Activated T-helper 2 cell treated with anti-CD3 and anti-CD28 coated beads, Interferon-gamma antibody, Interleukin-2, Interleukin-4, amounts not matched to agents 10 μg/mL and 5 μg/mL and 100 μg/mL, durations not matched to agents 14 hours and 24 hours and 36 hours (primary cell): ENCODE results near the gene GABPB2. TPM values are rescaled to one million over a fixed set of nuclear protein-coding genes. Genes with fewer than 3 reads are reported as not detected.

ENCODE experiments used
- DNase-seq: peaks from one replicate; pipeline ENCODE4 v3.0.0; 2021; ENCODE audit warnings: low spot score
- H3K27ac Mint-ChIP-seq: one replicate; pipeline ENCODE4 v1.8.0; 2021; ENCODE audit warnings: mixed read lengths
- H3K27me3 Mint-ChIP-seq: one replicate; pipeline ENCODE4 v1.8.0; 2021; ENCODE audit warnings: low read depth, mixed read lengths
- H3K36me3 Mint-ChIP-seq: one replicate; pipeline ENCODE4 v1.8.0; 2021; ENCODE audit warnings: low read depth, mixed read lengths
- H3K4me1 Mint-ChIP-seq: one replicate; pipeline ENCODE4 v1.8.0; 2021; ENCODE audit warnings: low read depth, mixed read lengths
- H3K4me3 Mint-ChIP-seq: one replicate; pipeline ENCODE4 v1.8.0; 2021; ENCODE audit warnings: low read depth, mild to moderate bottlenecking, moderate library complexity, mixed read lengths
- H3K9me3 Mint-ChIP-seq: one replicate; pipeline ENCODE4 v1.8.0; 2021; ENCODE audit warnings: mixed read lengths
- intact Hi-C: fragments of 100-400 bp; cut with micrococcal nuclease; formaldehyde crosslinking; loops from one replicate; pipeline ENCODE4 v1.15.1; 2023
- total RNA-seq: library from RNA; stranded (reverse); gene quantifications from 2 replicates; pipeline ENCODE4 v1.2.3, GENCODE V29; 2022

The GABPB2 gene
- total RNA-seq, 1 donor from 2014 or later = 14.4 TPM

DNA sequence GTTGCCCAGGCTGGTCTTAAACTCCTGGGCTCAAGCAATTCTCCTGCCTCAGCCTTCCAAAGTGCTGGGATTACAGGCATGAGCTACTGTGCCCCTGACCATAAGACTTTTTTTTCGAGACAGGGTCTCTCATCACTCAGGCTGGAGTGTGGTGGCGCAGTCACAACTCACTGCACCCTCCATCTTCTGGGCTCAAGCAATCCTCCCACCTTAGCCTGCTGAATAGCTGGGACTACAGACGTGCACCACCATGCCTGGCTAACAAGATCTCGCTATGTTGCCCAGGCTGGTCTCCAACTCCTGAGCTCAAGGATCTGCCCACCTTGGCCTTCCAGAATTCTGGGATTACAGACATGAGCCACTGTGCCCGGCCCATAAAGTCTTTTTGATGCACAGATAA lies 21.1 kb upstream of the GABPB2 start:
- Mint-ChIP-seq H3K4me3 (no peak overlapping the region), H3K27ac (peak overlapping the region; percentile 26), H3K4me1 (peaks cover 15% of the 10 kb centered on the region), H3K36me3 (peaks cover 47% of the 10 kb centered on the region), H3K9me3 (no peaks in the 10 kb centered on the region), H3K27me3 (no peaks in the 10 kb centered on the region)
- DNase-seq = no peak
- intact Hi-C loops = no loop called here

DNA sequence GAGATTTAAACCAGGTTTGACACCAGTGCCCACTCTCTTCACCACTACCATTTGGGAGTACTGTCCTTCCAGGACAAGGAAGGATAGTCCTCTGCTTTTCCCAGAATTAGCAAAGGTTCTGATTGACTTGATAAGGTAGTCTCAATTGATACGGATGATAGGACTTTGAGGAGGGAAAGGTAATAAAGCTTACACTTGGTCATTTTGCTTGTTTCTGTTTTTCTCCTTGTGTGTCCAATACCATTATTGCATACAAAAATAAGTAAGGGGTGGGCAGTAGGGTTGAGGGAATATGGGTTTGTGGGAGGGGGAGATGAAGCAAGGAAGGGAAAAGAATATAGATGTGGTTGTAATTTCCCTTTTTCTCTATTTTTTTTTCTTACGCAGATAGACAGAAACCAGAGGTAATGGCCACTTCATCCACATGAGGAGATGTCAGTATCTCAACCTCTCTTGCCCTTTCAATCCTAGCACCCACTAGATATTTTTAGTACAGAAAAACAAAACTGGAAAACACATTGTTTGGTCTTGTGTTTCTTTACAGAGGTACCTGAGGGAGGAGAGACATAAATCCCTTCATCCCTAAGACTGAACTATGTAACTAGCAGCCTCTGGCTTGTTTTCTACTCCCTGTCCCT lies 20.4 kb upstream of the GABPB2 start:
- no peaks in the 10 kb centered on the region for H3K27me3 Mint-ChIP-seq
- H3K4me3 Mint-ChIP-seq = no peak overlapping the region
- no peak overlapping the region for H3K27ac Mint-ChIP-seq
- no peaks in the 10 kb centered on the region for H3K9me3 Mint-ChIP-seq
- peaks cover 54% of the 10 kb centered on the region for H3K36me3 Mint-ChIP-seq
- intact Hi-C loops = no loop called here
- DNase-seq = no peak
- peaks cover 20% of the 10 kb centered on the region for H3K4me1 Mint-ChIP-seq

DNA sequence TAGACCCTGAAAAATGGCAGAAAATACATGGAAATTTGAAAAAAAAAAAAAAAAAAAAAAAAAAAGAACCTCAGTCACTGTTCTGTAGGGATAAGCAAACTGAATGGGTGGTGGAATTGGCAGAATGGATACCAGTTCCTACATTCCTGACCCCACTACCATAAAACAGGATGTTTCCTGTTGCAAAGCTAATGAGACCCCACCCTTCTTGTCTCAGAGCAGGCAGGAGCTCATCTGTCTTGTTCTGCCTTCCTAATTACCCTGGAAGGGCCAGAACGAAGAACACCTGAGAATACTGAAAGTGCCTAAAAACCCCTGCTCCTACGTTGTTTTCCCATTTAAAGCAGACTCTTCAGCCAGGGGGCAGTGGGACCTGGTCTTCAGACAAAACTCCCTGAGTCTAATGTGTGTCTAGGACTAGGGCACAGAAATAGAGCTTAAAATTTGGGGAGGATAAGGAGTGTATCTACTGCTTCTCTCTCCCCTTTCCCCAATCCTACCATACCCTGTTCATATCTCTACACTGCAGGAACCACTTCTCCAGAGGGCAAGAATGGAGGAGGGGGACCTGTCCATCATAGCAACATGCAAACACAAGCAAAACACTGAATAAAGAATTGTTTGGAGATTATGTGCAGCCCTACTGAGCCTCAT lies 19.1 kb upstream of the GABPB2 start:
- peaks cover 33% of the 10 kb centered on the region for H3K4me1 Mint-ChIP-seq
- intact Hi-C loops = no loop called here
- no peak overlapping the region for H3K27ac Mint-ChIP-seq
- no peak for DNase-seq
- peaks cover 67% of the 10 kb centered on the region for H3K36me3 Mint-ChIP-seq
- no peaks in the 10 kb centered on the region for H3K27me3 Mint-ChIP-seq
- H3K4me3 Mint-ChIP-seq = no peak overlapping the region
- H3K9me3 Mint-ChIP-seq = no peaks in the 10 kb centered on the region

DNA sequence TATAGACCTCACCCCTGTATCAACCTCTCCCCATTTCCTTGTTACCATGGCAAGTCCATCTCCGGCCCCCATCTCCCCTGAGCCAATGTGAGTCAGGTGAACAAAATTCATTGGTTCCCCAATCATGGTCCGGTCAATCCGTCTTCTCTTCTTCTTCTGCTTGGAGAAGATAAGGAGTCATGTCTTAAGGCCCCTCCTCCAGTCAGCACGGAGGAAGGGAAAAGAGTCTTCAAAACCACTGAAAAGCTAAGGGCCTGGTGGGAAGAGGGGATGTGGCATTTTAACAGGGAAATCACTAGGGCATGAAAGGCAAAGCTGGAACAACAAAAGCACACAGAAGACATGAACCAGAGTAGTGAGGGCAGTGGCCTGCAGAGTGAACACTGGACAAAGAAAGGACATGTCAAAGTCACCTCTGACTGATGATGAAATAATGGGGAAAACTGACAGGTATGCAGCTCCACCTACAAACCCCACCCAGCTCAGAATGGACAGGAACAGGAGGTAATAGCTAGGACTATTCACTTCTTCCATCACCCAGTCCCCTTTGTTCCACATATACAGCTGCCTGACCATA lies 15.5 kb upstream of the GABPB2 start:
- peaks cover 43% of the 10 kb centered on the region for H3K4me1 Mint-ChIP-seq
- peak overlapping the region; percentile 33 for H3K27ac Mint-ChIP-seq
- H3K4me3 Mint-ChIP-seq = peak overlapping the region; percentile 90
- H3K9me3 Mint-ChIP-seq = no peaks in the 10 kb centered on the region
- no peaks in the 10 kb centered on the region for H3K27me3 Mint-ChIP-seq
- DNase-seq = no peak
- H3K36me3 Mint-ChIP-seq = peaks cover 95% of the 10 kb centered on the region
- intact Hi-C loops = no loop called here

DNA sequence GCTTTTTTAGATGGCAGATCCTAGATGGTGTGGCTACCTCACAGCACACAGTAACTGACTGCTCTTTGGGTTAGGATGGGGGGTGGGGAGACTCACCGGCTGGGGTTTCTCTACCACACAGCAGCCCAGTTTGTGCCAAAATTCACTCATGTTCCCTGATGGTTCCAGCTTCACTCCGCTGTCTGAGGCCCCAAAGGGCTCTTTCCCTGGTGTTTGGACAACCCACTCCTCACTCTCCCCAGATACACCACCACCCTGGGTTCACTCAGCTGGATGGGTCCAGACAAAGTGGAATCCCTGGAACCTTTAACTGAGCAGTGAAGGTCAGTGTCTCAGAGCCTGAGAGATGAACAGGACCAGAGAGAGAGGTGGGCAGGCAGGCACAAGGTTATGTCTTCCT lies 15.0 kb upstream of the GABPB2 start:
- intact Hi-C loops = no loop called here
- DNase-seq = no peak
- Mint-ChIP-seq H3K27me3 (no peaks in the 10 kb centered on the region), H3K9me3 (no peaks in the 10 kb centered on the region), H3K36me3 (peaks cover 89% of the 10 kb centered on the region), H3K4me3 (peak overlapping the region; percentile 90), H3K4me1 (peaks cover 47% of the 10 kb centered on the region), H3K27ac (peak overlapping the region; percentile 96)

DNA sequence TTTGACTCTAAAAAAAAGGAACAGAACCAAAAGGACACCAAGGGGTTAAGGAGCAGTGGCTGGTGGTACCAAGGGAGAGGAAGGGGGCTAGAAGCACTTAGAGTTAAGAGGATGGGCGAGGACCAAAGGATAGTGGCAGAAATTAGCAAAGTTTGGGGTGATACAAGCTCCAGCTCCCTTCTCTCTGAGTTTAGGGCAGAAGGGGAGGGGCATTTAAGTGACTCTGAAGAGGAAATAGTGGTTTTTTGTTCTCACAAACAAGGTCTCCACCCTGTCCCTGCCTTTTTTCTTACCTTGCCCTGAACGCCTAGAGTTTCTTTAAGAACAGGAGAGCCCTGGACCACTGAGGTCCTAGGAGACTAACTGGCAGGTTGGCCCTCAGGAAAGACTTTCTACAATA lies 14.4 kb upstream of the GABPB2 start:
- H3K27ac Mint-ChIP-seq = peak overlapping the region; percentile 96
- DNase-seq = peak; percentile 36

DNA sequence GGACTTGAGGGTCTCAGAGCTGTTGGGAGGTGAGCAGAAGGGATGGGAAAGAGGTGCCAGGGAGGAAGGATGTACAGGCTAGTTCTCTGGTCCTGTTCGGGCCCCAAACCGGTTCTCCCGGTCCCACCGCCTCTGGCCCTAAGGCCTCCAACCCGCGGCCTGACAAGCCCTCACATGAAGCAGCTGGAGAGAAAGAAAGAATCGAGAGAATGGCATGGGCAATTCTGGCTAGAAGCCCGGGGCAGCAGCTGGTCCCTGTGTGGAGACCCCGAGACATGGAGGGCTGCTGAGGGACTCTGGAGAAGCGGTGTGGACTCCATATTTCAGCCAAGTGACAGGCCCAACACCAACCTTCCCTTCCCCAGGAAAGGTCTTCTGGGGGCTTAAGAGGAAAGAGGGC lies 11.9 kb upstream of the GABPB2 start:
- peak overlapping the region; percentile 96 for H3K27ac Mint-ChIP-seq
- H3K27me3 Mint-ChIP-seq = no peaks in the 10 kb centered on the region
- intact Hi-C loops = loop anchor here (1.0 to 2.0 kb wide), 3 partner anchors 34 to 98 kb away; partner anchors contain the start of gene TNFAIP8L2
- H3K9me3 Mint-ChIP-seq = no peaks in the 10 kb centered on the region
- H3K4me1 Mint-ChIP-seq = peaks cover 64% of the 10 kb centered on the region
- no peak for DNase-seq
- peak overlapping the region; percentile 90 for H3K4me3 Mint-ChIP-seq
- peaks cover 58% of the 10 kb centered on the region for H3K36me3 Mint-ChIP-seq

More for the DNA sequence above, 14.4 kb upstream of the GABPB2 start:
- Mint-ChIP-seq H3K4me1 (peaks cover 53% of the 10 kb centered on the region), H3K27me3 (no peaks in the 10 kb centered on the region), H3K9me3 (no peaks in the 10 kb centered on the region), H3K4me3 (peak overlapping the region; percentile 90), H3K36me3 (peaks cover 84% of the 10 kb centered on the region)
- intact Hi-C loops = no loop called here

DNA sequence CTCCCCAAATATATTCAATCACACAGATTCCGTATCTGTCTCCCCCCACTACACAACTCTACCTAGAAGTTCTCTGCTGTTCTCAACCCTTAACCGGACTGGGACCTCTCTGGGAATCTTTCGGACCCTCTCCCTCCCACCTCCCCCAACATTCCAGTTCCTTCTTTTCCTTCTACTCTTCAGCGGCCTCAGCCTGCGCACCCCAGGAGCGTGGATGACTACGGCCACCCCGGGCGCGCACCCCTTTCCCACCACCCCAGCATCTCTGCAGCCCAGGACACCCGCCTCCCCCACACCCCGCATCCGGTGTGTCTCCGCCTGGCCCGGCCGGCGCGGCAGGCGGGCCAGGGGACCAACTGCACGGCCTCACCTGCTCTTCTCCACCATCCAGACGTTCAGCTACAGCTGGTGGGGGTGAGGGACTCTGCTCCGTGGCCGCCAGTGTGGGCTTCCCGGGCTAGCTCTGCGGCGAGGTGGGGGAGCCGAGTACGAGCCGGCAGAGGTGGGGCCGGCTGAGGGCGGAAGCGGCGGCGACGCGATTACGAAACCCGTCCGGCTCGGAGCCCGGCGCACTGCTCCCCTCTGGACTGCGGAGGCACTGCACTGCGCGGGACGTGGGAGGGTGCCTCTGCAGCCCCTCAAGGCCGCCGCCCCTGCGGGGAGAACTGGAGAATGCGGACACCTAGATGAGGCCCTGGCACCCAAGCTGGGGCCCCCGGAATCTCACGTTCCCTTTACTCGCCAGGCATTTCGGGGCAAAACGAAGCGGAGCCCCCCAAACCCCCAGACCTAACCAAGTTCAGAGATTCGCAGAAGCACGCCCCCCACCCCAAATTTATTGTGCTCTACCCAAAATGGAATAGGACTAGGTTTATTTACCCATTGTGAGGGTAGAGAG lies 11.2 kb upstream of the GABPB2 start, which contains the start of gene CDC42SE1:
TSS of gene CDC42SE1 (minus strand) at position 514 of the 898 bp plus-strand sequence. CDS start 3,892 bp downstream, outside the sequence.
- peaks cover 62% of the 10 kb centered on the region for H3K4me1 Mint-ChIP-seq
- DNase-seq = peak; percentile 82
- intact Hi-C loops = loop anchor here (1.0 to 10.0 kb wide), 5 partner anchors 11 to 945 kb away; partner anchors contain the start of genes GABPB2 and TNFAIP8L2
- H3K27ac Mint-ChIP-seq = peak within 1 kb of the TSS; percentile 96
- no peaks in the 10 kb centered on the region for H3K27me3 Mint-ChIP-seq
- peaks cover 52% of the 10 kb centered on the region for H3K36me3 Mint-ChIP-seq
- H3K9me3 Mint-ChIP-seq = no peaks in the 10 kb centered on the region
- peak within 1 kb of the TSS; percentile 90 for H3K4me3 Mint-ChIP-seq

DNA sequence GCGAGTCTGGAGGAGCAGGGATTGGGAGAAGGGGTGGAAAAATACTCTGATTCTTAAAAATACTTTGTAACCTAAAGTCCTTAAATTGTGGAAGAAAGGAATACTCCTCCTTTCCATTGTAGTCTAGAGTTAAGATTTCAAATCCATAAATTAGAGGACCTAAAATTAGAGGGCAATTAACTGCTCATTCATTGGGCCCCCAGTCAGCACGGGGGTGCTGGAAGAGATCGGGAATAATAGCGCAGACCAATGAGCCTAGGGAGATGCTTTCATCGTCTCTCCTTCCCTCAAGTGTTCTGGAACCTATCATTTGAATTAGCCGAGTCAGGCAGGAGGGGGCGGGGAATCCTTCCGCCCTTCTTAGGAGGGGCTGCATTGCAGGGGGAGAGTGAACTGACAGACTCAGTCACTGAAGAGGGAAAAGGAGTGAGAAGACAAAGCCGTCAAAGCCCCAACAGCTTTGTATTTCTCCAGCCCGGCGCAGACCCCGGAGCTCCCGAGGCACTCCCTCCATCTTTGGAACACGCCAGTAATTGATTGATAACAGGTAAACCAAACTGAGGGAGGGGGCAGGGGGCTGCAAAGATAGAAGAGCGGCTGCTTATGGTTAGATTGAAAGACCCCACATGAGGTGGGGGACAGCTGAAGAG lies 10.4 kb upstream of the GABPB2 start, which contains the start of gene MLLT11:
TSS of gene MLLT11 (plus strand) at position 391 of the 650 bp plus-strand sequence. CDS start 6,828 bp downstream, outside the sequence.
- Mint-ChIP-seq H3K4me1 (peaks cover 56% of the 10 kb centered on the region), H3K36me3 (peaks cover 44% of the 10 kb centered on the region), H3K9me3 (no peaks in the 10 kb centered on the region), H3K27me3 (no peaks in the 10 kb centered on the region), H3K4me3 (peak within 1 kb of the TSS; percentile 90), H3K27ac (peak within 1 kb of the TSS; percentile 96)
- DNase-seq = no peak
- intact Hi-C loops = loop anchor here (1.0 to 10.0 kb wide), 2 partner anchors 10 to 945 kb away; partner anchors contain the start of gene GABPB2

DNA sequence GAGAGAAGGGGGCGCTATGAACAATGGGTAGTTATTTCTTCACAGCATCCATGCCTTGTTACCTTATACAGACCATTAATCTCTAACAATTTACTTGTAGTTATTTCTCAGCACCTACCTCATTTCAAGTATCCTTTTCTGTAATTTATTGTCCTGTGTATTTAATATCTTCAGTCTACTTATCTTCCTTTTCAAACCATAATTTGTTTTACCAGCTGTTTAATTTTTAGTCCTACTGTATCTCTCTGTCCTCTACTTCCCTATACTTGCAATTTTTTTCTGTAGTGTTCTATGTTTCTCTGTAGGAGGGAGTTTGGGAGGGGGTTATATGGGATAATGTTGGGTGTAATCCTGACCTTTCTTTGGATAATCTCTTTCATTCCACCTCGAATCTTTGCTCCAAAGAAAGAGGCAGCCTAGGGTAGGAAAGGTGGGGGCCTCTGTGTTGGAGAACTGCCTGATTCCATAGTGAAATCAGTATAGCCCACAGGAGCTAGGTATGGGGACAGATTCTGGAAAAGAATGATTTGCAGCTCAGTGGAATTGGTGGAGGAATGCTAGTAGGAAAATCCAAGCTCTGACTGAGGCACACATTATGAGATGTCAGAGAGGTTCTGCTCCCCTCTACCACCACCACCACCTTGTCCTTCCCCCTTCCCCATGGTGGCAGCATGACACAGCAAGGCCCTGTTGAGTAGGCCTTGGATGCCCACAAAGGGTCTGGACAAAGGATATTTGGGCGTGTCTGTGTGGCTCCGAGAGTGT lies 9.7 kb upstream of the GABPB2 start:
- H3K27me3 Mint-ChIP-seq = no peaks in the 10 kb centered on the region
- no peak for DNase-seq
- H3K27ac Mint-ChIP-seq = peak overlapping the region; percentile 96
- intact Hi-C loops = loop anchor here (1.0 to 10.0 kb wide), 2 partner anchors 9 to 946 kb away; partner anchors contain the start of gene GABPB2
- H3K4me1 Mint-ChIP-seq = peaks cover 49% of the 10 kb centered on the region
- no peaks in the 10 kb centered on the region for H3K9me3 Mint-ChIP-seq
- peak overlapping the region; percentile 90 for H3K4me3 Mint-ChIP-seq
- H3K36me3 Mint-ChIP-seq = peaks cover 40% of the 10 kb centered on the region

DNA sequence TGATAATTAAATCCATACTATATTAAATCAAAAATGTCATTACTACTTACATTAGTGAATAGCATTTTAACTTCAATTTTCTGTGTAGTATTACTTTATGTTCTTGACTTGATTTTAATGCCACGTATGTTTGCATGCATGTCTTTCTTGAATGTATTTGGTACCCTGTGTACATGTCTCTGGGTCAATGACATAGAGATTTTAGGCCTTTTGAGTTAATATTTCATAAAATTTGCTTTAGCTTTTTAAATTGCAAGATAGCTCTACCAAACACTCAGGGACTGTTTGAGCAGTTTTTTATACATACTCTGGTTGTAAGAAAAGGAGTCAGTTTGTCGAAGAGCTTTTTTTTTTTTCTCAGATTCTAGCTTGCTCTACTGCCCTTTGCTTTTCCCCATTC lies 8.9 kb upstream of the GABPB2 start:
- Mint-ChIP-seq H3K9me3 (no peaks in the 10 kb centered on the region), H3K36me3 (peaks cover 35% of the 10 kb centered on the region), H3K27me3 (no peaks in the 10 kb centered on the region), H3K4me3 (no peak overlapping the region), H3K4me1 (peaks cover 40% of the 10 kb centered on the region), H3K27ac (no peak overlapping the region)
- DNase-seq = no peak
- intact Hi-C loops = loop anchor here (10.0 kb wide), 1 partner anchor 947 kb away; no protein-coding TSS in a partner anchor
